Stimulated activated CD8-positive, alpha-beta memory T cell treated with anti-CD3 and anti-CD28 coated beads, Interleukin-15, amount 100 ng/mL, for 1 hour (primary cell): ENCODE results near the gene KATNAL1.

Experiments
- DNase-seq: peaks from one replicate; pipeline ENCODE4 v3.0.0-alpha.2; 2020; ENCODE audit warnings: low read depth

KATNAL1 gene

DNA sequence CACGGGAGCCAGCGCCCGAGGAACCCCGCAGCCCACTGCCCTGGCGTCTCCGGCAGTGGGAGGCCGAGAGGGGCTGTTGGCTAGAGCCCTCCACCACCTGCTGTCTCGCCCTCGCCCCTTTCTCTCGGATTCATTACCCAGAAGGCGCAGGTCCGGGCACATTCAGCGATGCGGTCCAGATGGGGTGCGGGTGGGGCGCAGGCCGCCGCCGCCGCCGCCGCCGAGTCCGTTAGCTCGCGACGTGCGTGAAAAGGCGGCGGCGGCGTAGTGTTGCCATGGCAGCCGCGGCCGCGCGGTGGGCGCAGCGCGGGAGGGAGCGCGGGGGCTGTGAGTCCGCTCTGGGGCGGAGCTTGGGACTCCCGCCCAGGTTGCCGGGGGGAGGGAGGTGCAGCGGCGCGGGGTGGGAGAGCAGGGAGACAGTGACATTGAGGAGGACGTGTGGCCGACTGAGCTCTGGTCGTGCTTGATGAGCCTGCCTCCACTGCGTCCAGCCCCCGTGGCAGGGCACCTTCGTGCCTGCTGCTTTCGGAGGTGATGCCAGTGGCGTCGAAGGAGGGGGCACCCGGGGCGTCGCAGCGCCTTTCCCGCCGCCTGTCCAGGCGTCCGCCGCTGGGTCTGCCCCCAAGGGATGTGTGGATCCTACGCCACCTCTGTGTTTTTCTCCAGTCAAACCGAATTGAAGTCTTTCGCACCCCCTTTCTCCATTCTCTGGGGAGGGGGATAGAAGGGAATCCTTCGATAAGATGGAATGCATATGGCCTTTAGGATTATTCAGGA lies at the start of gene KATNAL1:
KATNAL1 (minus strand) TSS at position 358 of the 777 bp plus-strand sequence. CDS start 23,774 bp downstream, outside the sequence.
- DNase-seq: peak; percentile 33

DNA sequence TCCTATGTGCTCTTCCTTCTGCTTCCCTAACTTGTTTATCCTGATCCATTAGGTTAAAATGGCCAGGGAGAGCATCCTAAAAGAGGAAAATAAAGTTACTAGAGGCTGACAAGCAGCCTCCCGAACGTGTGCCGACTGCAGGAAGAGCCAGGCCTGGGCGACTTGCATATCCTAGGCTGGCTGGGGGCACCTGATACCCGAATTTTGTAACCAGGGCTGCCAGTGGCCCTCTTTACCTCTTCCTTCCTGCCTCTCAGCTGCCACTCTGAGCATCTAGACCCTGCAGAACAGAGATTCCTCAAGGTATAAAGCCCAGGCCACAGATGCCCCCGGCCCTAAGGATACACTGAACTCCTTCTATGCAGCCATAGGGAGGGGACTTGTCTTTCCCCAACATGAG lies 48.5 kb upstream of the KATNAL1 start:
- DNase-seq: no peak

DNA sequence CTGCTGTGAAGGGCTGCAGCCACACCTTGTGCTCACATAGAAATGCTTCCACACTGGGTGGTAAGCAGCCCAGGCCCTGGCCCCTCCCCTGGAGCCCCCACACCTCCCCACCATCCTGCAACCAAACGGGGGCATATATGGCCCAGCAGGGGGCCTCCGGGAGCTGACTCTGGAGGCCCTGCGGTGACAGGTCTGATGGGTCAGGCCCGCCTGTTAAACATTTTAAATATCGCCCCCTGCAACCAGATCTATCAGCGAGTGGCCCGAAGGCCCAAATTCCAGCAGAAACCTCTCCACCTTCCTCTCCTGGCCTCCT lies 48.0 kb upstream of the KATNAL1 start:
- peak; percentile 15 for DNase-seq

DNA sequence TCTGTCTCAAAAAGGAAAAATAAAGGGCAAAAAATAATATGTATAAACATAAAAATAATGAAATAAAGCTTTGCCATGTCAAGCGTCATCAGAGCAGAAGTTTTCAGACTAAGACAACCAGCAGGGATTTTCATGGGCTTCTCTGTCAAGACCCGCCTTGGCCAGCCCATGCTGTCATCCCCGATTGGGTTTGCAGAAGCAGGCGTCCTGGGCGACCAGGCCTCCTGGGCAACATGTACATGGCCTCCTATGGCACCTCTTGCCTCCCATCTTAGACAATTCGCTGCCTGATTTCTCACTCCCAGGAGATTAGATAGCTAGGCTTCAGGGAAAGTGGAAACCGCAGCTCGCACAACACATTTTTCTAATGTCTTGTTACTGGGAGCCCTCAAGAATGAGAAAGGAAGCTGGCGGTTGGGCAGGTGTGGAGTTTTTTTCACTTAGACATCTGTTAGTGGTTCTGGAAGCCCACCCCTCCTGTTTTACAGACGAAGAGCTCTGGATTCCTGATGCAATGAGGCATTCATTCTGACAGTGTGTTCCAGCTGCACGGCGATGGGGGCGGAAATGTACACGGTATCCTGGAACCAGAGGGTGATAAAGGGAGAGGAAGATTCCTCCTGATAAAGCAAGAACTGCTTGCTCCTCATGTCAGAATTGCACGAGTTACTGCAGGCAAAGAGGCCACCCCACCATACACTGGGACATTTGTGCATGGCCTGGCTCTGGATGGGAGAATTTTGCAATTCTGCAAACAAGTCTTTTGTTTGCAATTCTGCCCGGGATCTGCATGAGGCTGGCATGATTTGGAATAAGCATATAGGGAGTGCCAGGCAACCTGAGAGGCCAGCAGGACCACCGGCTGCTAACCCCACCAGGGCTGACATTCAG lies 47.4 kb upstream of the KATNAL1 start:
- DNase-seq: no peak

DNA sequence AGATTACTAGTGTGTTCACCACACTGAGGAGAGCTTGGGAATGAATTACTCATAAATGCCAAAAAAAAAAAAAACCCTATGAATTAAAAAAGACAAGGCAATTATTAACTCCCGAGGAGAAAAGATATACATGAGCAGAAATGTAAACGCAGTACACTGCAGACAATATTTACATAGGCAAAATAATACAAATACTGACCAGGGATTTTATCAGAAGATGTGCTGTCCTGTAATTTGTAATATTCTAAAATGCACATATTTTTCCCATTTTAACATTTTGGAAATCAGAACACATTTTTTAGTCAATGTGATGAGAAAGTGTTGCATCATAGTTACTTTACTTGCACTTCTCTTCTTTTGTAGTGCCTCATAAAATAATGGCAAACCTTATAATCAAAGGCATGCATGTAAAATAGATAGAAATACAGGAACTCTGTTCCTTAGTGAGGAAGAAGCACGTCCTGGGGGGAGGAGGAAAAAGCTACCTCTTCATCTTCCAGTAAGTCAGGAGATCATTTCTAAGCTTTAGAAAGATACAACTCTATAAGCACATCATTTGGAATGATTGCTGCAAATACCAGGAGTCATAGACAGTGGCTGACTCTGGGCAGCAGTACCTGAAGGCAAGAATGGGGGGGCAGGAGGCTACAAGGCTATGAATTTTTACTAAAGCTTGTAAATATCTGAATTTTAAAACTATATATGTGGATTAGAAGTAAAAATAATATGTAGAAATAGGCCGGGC lies 46.3 kb upstream of the KATNAL1 start:
- DNase-seq: no peak

DNA sequence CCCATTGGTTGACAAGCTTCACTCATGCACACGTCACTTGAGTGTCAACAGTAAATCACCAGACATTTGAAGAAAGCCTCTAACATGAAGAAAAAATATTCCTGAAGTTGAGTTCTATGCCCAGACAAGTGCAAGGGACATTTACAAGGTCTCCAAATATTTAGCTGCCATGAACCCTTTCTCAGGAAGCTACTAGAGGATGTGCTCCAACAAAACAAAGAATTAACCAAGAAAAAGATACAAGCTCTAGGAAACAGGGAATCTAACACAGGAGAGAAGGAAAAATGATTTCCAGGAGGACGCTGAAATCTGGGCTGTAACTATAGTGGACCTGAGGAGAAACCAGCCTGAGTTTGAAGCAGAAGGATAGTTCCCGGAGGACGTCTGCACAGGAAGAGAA lies 45.7 kb upstream of the KATNAL1 start:
- DNase-seq: no peak

DNA sequence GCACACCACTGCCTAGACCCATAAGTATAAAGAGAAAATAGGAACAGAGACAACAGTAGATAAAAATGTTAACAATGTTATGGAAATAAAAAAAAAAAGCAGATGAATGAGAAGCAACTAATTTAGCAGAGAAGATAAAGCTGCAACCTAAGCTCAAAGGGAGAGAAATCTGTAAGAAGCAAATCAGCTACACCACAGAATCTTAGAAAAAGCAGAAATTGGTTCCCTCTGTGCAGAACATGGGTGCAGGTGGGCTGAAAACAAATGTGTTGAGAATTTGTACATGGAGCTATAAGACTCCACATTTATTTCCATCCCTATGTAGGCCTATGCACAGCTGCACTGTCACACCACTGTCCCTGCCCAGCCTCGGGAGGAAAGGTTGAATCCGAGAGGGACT lies 44.8 kb upstream of the KATNAL1 start:
- no peak for DNase-seq

DNA sequence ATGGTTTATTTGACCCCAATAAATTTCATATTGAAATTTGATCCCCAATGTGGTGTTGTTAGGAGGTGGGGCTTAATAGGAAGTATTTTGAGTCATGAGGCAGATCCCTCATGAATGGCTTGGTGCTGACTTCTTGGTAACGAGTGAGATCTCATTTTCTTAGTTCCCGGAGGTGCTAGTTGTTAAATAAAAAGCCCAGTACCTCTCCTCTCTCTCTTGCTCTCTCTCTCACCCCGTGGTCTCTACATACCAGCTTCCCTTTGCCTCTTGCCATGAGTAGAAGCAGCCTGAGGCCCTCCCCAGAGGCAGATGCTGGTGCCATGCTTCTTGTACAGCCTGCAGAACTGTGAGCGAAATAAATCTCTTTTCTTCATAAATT lies 39.4 kb upstream of the KATNAL1 start:
- no peak for DNase-seq

DNA sequence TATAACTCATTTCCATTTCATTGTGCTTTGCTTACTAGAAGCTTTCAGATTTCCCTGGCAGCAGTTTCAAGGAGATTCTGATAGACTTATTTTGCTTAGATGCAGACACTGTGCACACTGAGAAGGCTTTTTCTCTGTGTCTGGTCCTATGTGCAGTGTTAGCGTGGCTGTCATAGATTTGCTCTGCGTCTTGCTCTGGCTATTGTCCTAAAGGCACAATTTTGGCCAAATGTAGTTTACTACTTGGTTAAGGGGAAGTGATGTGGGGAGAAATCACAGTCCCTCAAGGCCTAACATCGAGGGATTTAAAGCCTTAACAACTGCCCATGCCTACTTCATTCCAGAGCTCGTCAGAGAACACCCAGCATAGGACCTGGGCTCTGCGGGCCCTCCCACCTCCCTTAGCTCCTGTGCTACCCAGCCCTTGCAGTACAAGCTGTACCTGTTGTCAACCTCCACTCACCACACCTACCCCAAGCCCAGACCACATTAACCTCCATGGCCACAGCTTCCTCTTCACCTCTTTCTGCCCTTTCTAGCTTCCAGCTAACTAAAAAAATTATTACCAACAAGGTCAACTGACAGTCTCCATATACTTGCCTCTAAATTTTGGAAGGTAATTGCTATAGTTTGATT lies 38.9 kb upstream of the KATNAL1 start:
- DNase-seq: peak; percentile 18

DNA sequence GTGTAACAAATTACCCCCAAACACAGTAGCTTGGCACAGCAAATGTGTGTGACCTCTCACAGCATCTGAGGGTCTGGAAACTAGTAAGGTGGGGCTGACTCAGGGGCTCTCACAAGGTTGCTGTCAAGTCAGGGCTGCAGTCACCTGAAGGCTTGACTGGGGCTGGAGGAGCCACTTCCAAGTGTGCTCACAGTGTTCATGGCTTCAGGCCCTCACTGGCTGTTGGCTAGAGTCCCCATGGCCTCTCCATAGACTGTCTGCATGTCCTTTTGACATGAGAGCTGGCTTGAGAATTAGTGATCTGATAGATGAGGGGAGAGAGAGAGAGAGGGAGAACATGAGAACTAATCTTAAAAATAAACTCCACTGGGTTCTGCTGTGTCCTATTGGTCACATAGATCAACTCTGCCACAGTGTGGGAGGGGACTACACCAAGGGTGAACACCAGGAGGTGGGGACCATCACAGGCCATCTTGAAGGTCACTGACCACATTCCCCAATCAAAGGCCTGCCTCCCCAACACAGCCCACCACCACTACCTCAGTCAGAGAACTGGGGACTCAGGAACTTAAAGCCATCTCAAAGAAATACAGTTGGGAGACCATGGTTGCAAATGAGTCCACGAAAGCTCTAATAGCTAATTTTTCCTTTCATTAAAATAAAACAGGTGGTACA lies 38.2 kb upstream of the KATNAL1 start:
- DNase-seq: no peak

DNA sequence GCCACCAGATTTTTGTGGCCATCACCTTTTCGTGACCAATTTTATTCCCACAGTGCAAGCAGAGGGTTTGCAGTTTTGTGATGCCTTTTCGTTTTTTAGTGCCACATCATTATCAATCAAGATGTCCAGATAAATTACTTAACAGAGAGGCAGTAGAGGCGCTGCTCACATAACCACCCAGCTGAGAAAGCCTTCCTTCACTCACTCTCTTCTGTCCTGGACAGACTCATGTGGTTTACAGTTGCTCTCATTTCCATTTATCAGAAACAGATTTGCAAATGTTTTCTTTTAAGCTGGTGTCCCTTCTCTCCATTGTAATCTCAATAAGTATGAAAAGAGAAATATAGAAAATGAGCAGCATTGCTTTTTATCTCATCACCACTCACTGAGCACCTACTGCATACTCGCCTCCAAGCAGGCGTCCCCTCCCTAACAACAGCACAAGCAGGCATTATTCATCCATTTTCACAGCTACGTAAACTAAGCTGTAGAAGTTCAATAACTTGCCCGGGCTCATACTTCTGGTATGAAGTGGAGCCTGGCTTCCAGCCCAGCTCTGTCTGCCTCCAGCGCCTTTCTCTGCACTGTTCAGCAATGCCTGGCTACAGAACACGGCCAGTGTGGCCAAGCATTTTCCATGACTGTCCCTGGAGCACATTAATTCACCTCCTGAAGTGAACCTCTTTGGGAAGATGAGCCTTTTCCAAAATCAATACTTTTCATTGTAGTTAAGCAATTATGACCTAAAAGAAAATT lies 34.6 kb upstream of the KATNAL1 start:
- no peak for DNase-seq

DNA sequence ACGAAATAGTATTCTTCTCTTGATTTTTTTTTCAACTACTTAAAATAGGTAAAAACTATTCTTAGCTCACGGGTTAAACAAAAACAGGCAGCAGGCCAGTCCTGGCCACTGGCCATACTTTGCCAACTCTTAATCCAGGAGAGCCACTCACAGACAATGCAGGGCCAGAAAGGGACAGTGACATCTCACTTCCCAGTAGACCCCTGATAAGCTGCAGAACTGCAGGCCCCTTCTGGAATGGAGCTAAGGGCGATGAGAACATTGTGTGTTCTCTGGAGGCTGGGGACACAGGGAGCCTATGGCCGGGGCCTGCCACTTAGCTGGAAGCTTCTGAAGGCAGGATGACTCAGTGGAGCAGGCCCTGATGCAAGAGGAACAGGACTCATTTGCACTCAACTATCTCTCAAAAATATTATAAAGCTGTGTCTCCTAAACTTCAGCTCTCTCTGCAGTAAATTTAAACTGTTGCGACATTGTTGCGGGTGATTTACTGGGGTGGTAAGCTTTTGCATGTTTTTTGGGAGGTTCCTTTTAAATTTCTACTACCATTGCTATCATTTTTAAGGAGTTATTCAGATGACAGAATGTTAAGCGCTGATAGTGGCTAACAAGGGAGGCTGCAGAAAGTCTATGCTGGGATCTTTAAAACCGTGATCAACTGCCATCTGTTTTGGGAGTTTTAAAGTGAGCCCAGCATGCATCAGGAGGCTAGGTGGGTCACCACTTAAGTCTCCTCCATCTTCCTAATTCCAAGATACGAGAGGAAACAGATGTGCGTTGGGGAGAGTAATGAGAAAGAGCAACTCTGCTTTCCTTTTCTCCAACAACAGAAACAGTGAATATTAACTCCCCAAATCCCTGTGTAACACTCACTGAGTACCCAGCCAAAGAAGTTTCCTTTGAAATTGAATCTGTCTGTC lies 33.2 kb upstream of the KATNAL1 start:
- no peak for DNase-seq

DNA sequence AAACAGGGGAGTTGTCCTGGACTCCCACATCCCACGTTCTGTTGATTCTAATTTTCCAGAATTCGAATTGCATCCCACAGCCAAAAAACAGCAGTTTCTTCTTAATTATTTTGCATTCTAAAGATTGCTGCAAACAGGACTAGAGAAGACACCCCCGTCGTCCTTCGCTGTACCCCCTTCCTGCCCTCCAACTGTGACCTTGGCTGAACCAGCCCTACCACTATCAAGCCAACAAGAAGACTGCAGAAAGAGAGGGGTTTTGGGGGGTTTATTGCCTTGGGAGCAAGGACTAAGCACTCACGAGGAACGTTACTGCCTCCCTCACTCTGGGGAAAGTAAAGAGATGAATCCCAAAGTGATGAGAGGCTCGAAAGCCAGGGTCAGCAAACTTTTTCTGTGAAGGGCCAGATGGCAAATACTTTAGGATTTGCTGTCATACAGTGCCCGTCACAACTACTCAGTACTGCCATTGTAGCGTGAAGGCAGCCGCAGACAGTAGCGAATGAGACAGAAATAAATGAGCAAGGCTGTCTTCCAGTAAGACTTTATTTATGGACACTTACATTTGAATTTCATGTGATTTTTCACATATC lies 32.5 kb upstream of the KATNAL1 start:
- DNase-seq: no peak

DNA sequence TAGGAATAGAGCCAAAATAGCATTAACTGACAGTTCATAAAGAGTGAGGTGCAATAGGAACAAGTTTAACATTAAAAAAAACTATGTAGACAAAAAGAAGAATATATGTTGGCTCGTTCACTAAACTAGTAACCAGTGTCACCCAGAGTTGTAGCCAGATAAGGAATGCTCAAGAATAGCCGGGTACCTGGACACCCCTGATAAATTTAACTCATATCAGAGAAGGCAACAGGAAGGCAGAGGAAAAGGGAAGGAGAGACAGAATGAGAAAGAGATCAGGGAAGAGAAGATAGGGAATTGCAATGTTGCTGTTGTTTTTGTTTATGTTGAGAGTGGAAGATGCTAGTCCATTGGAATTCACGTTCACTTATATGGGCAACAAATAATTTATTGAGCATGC lies 31.6 kb upstream of the KATNAL1 start:
- no peak for DNase-seq

DNA sequence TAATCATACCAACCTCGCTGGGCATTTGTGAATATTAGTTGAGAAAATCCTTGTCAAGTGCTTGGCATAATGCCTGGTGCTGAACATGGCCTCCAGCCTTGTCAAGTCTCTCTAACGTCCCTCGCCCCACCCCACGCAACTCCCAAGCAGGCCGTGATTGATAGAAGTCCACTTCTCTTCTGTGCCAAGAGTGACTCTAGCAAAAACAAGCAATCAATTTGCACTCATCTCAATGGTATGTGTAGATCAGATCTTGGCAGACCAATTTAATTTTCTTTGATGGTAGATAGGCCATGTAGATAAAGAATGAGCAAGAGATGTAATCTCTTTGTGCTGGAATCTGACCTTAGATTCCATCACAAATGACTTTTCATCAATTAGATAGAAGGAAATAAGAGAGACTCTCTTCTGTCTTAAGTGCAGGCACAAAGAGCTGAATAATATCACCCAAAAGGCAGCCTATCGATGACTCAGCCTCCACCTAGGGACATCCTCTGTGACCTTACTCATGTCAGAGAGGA lies 31.0 kb upstream of the KATNAL1 start:
- no peak for DNase-seq

DNA sequence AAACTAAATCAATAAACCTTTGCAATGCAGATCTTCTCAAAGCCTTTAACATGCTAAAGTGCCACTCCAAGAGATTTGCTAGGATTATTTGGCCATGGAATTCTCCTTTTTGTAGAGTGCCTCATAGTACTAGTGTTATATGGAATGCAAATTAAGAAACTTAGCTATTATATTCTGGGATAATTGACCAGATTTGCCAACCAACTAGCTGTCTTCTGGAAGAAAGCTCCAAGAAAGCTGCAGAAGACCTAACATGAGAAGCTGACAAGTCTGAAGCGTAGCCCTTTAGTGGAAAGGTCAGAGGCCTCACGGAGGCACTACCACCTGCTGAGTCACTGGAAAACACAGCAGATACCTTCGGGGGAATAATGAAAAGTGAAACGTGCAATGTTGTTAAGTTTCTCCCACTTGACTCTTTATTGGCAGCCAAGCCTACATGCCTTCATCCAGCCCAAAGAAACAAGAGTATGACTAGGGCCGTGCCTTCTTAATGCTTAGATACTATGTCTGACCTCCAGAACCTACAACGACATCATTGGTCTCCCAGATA lies 29.8 kb upstream of the KATNAL1 start:
- no peak for DNase-seq

DNA sequence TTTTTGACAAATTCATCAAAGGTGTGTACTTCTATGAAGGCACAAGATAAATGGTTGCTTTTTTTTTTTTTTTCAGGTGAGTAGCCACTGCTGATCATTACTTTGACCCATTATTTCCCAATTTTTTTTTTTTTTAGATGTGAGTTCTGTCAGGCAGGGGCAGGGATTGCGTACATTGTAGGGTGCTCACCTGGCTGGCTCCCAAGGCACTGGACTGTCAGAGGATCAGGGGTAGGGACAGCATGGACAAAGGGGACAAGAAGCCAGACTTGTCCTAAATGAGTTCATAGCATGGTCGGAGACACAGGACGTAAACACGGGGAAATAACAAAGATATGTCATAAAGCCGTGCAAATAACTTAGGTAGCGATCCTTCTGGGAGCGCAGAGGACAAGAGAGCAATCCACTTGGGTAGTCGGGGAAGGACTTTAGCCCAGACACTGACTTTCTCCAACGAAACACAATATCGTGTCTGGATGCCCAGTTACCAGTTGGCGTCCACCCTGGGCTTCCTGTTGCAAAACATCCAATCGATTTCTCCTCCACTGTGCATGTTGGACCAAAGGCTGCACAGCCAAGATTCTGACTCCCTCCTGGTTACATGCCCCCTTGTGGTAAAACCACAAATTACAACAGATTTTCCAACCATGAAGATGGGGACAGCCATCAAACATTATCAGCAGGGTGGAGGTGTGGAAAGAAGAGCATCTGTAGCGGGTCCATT lies 27.5 kb upstream of the KATNAL1 start:
- DNase-seq: no peak

DNA sequence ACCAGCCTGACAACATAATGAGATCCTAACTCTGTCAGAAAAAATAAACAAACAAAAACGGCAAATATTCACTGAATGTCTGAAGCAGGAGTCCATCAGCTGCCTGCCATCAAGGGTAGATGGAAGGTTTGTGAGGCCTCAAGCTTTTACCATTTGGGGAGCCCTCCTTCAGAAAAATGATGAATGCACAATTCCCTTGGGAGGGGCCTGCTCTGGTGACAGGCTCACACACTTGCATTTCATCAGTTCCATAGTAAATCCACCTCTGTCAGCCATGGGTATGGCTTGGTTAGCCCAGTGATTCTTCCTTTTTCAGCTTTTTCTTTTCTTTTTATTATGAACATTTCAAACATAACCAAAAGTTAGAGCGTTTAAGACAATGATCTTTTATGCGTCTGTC lies 26.3 kb upstream of the KATNAL1 start:
- no peak for DNase-seq
